ENCODE measurements around the gene RFX1.

RFX1 gene

GRCh38 chr19:14000691-14001375 lies 5.3 kb downstream of the RFX1 start:
- H3K4me3 ChIP-seq (replicated peaks; ENCODE audit: low read depth, low read length), result no peak overlapping the region
- TF ChIP-seq, protein P1, sequence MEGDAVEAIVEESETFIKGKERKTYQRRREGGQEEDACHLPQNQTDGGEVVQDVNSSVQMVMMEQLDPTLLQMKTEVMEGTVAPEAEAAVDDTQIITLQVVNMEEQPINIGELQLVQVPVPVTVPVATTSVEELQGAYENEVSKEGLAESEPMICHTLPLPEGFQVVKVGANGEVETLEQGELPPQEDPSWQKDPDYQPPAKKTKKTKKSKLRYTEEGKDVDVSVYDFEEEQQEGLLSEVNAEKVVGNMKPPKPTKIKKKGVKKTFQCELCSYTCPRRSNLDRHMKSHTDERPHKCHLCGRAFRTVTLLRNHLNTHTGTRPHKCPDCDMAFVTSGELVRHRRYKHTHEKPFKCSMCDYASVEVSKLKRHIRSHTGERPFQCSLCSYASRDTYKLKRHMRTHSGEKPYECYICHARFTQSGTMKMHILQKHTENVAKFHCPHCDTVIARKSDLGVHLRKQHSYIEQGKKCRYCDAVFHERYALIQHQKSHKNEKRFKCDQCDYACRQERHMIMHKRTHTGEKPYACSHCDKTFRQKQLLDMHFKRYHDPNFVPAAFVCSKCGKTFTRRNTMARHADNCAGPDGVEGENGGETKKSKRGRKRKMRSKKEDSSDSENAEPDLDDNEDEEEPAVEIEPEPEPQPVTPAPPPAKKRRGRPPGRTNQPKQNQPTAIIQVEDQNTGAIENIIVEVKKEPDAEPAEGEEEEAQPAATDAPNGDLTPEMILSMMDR (IDR thresholded peaks at IDR 0.05; ENCODE audit: low read depth, low read length, missing control alignments), result no peak

DNA sequence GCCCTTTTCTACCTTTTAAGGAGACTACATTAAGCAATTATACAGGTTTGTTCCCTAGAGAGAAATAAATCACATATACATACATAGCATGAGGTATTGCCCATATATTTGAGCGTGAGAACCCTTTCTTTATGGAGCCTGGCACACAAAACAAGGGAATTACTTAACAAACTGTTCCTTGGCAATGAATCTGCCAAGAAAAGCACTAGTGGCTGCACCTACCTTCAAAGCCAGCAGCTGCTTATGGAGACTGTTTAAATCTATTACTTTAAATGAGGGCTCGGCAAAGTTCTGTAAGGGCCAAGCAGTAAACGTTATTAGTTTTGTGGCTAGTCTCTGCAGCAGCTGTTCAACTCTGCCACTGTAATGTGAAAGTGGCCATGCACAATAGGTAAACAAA lies 7.0 kb downstream of the RFX1 start:
- TF ChIP-seq, protein P1 (IDR thresholded peaks at IDR 0.05; ENCODE audit: low read depth, low read length, missing control alignments), result no peak
- no peak for DNase-seq (ENCODE audit: extremely low read depth, low read depth)
- no peak overlapping the region for H3K4me3 ChIP-seq (replicated peaks; ENCODE audit: low read depth, low read length)

More at GRCh38 chr19:14000691-14001375, 5.3 kb downstream of the RFX1 start:
- DNase-seq (ENCODE audit: extremely low read depth, low read depth), result no peak

DNA sequence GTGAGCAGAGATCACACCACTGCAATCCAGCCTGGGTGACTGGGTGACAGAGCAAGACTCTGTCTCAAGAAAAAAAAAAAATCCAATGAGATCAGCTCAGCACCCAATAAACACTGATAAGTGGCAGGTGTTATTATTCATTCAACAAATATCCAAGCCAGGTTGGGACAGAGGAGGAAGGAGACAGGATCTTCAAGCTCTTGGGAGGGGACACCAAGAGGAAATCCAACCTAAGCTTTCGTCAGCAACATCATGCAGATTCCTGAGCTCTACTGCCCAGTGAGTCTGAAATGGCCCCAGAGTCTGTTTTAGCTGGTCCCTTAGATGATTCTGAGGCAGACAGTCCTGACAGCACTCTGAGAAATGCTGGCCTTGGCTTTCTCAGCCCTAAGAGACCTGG lies 7.7 kb downstream of the RFX1 start:
- DNase-seq (ENCODE audit: extremely low read depth, low read depth), result no peak
- no peak overlapping the region for H3K4me3 ChIP-seq (replicated peaks; ENCODE audit: low read depth, low read length)
- TF ChIP-seq, protein P1 (IDR thresholded peaks at IDR 0.05; ENCODE audit: low read depth, low read length, missing control alignments), result no peak

DNA sequence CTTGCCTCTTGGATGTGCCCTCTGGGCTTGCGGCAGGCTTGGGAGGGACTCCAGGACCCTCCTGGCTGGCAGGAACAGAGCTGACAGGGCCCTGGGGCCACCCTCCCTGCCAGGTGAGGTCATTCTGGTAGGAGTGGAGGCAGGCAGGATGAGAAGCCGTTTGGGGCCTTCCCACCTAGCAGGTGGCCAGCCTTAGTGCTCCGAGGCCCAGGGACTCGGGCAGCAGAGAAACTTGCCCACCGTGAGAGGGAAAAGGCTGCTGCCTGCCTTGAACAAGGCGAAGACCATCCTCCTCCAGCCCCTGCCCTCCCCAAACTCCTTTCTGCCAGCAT lies 8.5 kb downstream of the RFX1 start:
- DNase-seq (ENCODE audit: extremely low read depth, low read depth), result no peak
- TF ChIP-seq, protein P1 (IDR thresholded peaks at IDR 0.05; ENCODE audit: low read depth, low read length, missing control alignments), result no peak
- H3K4me3 ChIP-seq (replicated peaks; ENCODE audit: low read depth, low read length), result no peak overlapping the region

DNA sequence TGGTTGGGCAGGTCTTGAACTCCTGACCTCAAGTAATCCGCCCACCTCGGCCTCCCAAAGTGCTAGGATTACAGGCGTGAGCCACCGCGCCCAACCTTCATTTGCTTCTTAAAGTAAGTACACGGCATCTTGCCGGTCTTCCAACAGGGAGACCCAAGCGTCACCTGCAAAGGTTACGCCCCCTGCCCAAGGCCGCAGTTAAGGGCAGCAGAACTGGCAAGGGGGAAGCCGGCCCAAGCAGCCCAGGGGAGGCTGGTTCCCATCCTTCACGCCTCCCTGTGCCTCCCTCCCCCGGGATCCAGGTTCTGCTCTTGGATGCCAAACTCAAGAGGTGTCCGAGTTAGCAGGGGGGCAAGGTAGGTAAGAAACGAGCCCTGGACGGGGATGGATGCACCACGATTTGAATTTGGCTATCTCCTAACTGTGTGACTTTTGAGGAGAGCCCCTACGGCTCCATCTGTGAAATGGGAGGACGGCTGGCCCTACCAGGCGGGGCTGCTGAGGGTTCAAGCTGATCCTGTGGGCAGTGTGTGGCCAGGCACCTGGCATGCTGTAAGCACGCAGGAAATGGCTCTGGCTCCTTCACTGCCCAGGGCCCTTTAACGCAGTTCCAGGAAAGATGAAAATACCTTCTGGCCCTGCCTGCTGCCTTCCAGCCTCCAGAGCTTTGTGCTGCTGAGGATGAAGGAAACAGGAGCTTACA lies 9.0 kb downstream of the RFX1 start:
- no peak overlapping the region for H3K4me3 ChIP-seq (replicated peaks; ENCODE audit: low read depth, low read length)
- TF ChIP-seq, protein P1 (IDR thresholded peaks at IDR 0.05; ENCODE audit: low read depth, low read length, missing control alignments), result no peak
- DNase-seq (ENCODE audit: extremely low read depth, low read depth), result no peak

GRCh38 chr19:13995878-13996765 lies 10.0 kb downstream of the RFX1 start:
- TF ChIP-seq, protein P1 (IDR thresholded peaks at IDR 0.05; ENCODE audit: low read depth, low read length, missing control alignments), result no peak
- DNase-seq (ENCODE audit: extremely low read depth, low read depth), result no peak
- H3K4me3 ChIP-seq (replicated peaks; ENCODE audit: low read depth, low read length), result no peak overlapping the region
